ENCODE measurements around the gene FLII. TPM values are rescaled to one million over a fixed set of nuclear protein-coding genes. Genes with fewer than 3 reads are reported as not detected.

FLII gene
- polyA plus RNA-seq, 1 of the 3 experiments (the other 2 are of a cell fraction) = 244 TPM

DNA sequence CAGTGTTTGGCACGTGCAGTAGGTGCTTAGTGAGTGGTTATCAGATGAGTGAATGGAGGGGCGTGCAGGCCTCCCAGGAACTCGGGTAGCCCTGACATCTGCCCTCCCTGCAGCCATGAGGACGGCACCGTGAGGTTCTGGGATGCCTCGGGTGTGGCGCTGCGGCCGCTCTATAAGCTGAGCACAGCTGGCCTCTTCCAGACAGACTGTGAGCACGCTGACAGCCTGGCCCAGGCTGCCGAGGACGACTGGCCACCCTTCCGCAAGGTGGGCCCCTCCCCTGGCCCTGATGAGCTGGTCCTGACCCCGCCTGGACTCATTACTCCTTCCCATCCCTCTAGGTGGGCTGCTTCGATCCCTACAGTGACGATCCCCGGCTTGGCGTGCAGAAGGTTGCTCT lies 22.0 kb downstream of the FLII start:
- Histone ChIP-seq H3K4me2 (no peak overlapping the region), H3K79me2 (ENCODE audit: insufficient read depth) (0 out of 2 replicates have a peak, but pooled peaks cover 7% of the 10 kb centered on the region), H3K9me3 (no peaks in the 10 kb centered on the region), H3K36me3 (replicated peaks in 1 of 2; ENCODE audit: control insufficient read depth in 1 of 2, insufficient read depth in 2 of 2, low read length in 1 of 2) (peaks cover 0 to 30% of the 10 kb centered on the region in 2 experiments), H3K27me3 (ENCODE audit: insufficient read depth) (no peaks in the 10 kb centered on the region), H4K20me1 (ENCODE audit: insufficient read depth) (no peaks in the 10 kb centered on the region), H2AFZ (ENCODE audit: low read depth) (no peak overlapping the region), H3K9ac (no peak overlapping the region), H3K4me3 (ENCODE audit: low read depth in 2 of 2, low read length in 1 of 2) (no peak overlapping the region), H3K4me1 (ENCODE audit: control insufficient read depth in 1 of 2, insufficient read depth in 2 of 2, low read depth in 1 of 2, low read length in 1 of 2) (peaks cover 0 to 6% of the 10 kb centered on the region in 2 experiments; a peak in 2 of 4 replicates), H3K9me2 (no peaks in the 10 kb centered on the region), H3K27ac (ENCODE audit: low read depth in 2 of 2, low read length in 1 of 2) (peak overlapping the region in 1 of 2 experiments; percentile 70; a peak in 1 of 4 replicates), H3F3A (replicated peaks; ENCODE audit: insufficient read depth) (peaks cover 4% of the 10 kb centered on the region)
- TF ChIP-seq IRF3 (IDR thresholded peaks at IDR 0.05; ENCODE audit: low read depth, low read length) (no peak), FOSL2 (IDR thresholded peaks at IDR 0.05; ENCODE audit: borderline replicate concordance, low read depth) (no peak), JUND (IDR thresholded peaks at IDR 0.05) (no peak), REST (IDR thresholded peaks at IDR 0.05; ENCODE audit: low read depth, low read length) (no peak), RCOR1 (IDR thresholded peaks at IDR 0.05; ENCODE audit: low read length) (no peak), EZH2phosphoT487 (IDR thresholded peaks at IDR 0.05; ENCODE audit: borderline replicate concordance, low read depth) (no peak), CTCF (IDR thresholded peaks at IDR 0.05) (no peak), ELF1 (IDR thresholded peaks at IDR 0.05) (no peak), TAF1 (IDR thresholded peaks at IDR 0.05; ENCODE audit: borderline replicate concordance, low read depth, low read length) (no peak), TCF12 (IDR thresholded peaks at IDR 0.05) (no peak), GABPA (IDR thresholded peaks at IDR 0.05; ENCODE audit: low read depth) (no peak)
- TF ChIP-seq, protein P1, sequence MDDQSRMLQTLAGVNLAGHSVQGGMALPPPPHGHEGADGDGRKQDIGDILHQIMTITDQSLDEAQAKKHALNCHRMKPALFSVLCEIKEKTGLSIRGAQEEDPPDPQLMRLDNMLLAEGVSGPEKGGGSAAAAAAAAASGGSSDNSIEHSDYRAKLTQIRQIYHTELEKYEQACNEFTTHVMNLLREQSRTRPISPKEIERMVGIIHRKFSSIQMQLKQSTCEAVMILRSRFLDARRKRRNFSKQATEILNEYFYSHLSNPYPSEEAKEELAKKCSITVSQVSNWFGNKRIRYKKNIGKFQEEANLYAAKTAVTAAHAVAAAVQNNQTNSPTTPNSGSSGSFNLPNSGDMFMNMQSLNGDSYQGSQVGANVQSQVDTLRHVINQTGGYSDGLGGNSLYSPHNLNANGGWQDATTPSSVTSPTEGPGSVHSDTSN (IDR thresholded peaks at IDR 0.05) = no peak
- ChIA-PET POLR2A (no interaction called here), CTCF (interaction anchor here (4.4 kb wide), 1 partner anchor 11 kb away, joined by 26 read pairs; no protein-coding TSS in a partner anchor)
- DNase-seq = no peak
- 85% methylated on average over 7 of the region's 18 CpGs for WGBS (ENCODE audit: low lambda C conversion rate)

All from SK-N-SH (cell line).